ENCODE results near the gene MYH10.

Gene MYH10

DNA sequence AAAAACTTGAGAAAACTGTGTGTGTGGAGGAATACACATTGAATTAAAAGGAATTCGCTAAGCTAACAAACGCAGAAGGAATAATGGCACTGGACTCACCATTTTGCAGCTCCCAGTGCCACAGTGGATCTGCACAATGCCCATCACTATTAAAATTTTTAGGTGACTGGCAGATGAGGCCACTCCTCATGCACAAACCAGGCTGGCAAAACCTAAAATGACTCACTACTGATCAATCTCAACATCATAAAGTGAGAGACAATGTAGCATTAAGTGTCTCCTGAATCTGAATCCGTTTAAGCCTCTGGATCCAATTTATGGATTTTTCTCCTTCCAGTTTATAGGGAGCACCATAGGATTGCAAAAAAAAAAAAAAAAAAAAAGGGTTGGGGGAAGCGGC lies 20.6 kb downstream of the MYH10 start:
- no peak for DNase-seq (ENCODE audit: low read depth)

DNA sequence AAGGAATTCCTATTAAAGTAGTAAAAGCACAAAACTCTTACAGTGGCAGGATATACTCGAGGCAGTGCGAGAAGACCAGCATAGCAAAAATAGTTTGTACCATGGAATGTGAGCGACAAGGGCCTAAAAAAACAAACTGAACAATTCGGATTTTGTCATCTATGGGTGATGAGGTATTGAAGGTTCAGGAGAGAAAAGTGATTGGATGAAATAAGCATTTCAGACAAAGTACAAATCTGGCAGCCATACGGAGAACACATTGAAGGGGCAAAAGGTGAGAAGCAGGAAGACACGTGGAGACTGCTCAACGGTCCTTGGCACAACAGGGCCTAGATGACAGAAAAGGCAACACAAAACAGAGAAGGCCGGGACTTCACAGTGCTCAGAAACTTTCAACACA lies 22.5 kb downstream of the MYH10 start:
- no peak for DNase-seq (ENCODE audit: low read depth)

DNA sequence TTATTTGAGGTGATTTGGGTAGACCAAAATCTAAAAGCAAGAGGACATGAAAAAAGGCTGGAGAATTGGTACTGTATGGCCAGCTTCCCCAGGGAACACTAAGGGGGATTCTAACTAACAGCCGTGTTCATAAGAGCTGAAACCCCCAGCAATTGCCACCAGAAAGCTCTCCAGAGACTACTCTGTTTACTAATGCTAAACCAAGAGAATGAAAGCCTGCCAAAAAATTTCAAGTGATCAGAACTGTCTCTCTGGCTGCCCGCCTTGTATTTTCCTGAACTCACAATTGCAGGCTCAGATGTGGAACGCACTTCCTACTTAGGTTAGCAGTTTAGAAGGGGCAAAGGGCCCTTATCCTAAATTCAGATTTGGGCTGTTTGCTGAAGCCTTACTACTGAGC lies 24.1 kb downstream of the MYH10 start:
- DNase-seq (ENCODE audit: low read depth), result no peak

DNA sequence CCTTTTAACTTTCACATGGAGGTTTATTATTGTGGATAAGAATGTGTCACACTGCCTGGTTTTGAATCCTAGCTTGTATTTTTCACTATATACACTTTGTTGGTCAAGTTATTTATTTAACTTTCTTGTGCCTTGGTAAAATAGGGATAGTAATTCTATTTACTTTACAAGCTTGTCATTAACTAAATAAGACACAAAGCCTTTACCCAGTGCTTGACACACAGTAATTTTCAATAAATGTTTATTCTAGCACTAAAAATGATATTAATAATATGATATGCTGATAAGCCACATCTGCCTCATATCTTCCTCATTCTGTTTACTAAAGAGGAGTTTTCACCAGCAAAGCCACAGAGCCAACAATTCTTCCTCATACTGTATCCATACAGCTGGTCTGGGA lies 27.8 kb downstream of the MYH10 start:
- DNase-seq (ENCODE audit: low read depth), result no peak

DNA sequence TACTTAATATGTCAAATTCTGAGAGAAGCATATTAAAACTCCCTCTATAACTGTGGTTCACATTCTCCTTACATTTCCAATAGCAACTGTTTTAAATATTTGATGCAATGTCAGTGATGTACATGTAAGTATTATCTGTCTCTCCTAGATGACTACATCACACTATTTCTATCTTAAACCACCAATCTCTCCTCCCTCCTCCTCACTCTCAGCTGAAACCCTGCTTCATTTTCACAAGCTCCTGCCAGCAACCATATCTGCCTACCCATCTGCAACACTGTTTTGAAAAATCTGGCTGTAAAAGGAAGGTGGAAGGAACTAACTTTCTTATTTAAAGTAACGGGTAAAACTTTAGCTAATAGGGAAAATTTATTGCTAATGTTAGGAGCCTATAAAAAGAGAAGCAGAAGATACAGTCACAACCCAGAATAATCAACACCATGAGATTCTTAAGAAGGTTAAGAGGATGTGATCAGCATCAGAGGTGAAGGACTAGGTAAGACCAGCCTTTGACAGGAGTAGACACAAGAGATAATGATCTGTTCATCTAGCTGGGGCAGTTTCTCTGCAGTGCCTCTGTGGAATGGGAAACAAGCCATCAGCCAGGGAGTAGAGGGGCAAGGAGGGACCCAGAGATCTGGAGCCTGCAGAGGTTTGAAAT lies 31.0 kb downstream of the MYH10 start:
- no peak for DNase-seq (ENCODE audit: low read depth)

DNA sequence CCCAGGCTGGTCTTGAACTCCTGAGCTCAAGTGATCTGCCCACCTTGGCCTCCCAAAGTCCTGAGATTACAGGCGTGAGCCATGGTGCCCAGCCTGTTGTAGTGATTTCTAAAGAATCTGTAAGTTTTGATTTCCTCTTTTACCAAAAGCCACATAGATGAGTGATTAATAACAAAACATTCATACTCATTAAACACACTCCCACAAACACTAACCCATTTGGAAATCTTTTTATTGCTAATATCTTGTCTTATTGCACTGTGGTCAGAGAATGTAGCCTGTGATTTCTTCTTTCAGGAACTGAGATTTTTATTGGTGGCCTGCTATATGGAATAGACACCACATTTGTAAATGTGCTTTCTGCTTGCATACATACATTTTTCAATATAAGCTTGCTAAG lies 31.6 kb downstream of the MYH10 start:
- DNase-seq (ENCODE audit: low read depth), result no peak

DNA sequence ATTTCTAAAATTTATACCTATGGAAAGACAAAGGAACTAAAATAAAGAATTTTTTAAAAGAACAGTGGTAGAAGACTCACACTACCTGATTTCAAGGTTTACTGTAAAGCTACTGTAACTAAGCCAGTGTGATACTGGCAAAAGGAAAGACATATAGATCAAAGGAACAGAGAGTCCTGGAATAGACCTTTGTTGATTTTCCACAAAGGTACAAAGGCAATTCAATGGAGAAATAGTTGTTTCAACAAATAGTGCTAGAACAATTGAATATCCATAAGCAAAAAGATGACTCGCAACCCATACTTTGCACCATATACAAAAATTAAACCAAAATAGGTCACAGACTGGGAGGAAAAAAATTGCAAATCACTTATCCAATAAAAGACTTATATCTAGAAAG lies 36.7 kb downstream of the MYH10 start:
- DNase-seq (ENCODE audit: low read depth), result no peak

DNA sequence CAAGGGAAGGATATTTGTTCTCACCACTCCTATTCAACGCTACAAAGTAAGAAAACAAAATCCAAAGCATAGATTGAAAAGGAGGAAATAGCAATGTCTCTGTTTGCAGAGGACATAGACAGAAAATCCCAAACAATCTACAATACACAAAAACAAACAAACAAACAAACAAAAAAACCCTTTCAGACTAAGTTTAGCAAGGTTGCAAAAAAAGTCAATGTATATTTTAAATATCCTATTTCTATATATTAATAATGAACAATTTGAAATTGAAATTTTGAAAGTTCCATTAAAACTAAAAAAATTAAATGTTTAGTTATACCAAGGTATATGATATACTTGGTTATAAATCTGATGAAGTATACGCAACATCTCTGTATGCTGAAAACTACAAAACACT lies 37.2 kb downstream of the MYH10 start:
- no peak for DNase-seq (ENCODE audit: low read depth)

DNA sequence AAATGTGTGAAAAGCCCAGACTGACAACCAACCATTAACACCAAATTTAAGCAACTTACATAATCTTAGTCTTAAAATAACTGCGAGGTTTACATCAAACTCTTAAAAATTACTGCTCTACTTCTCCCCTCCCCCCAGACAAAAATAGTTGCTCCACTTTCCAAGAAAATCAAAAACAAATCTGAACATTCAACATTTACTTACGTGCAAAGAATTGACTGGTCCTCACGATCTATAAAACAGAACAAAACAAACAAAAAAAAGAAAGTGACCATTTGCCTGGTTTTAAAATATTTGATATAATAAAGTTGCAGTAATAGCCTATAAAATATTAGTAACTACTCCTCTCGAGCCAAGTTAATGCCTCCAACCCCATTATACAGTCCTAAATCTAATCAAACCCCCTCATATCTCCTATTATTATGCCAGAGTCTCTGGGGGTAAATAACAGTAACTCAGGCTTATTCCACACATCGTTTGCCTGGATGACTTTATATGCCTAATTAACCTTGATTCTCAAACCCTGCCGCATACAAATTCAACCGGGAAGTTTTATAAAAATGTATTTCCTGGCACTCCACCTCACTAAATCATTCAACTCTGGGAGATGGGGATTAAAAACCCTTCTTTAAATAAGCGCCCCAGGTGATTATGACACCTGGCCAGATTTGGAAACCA lies 41.5 kb downstream of the MYH10 start:
- no peak for DNase-seq (ENCODE audit: low read depth)

DNA sequence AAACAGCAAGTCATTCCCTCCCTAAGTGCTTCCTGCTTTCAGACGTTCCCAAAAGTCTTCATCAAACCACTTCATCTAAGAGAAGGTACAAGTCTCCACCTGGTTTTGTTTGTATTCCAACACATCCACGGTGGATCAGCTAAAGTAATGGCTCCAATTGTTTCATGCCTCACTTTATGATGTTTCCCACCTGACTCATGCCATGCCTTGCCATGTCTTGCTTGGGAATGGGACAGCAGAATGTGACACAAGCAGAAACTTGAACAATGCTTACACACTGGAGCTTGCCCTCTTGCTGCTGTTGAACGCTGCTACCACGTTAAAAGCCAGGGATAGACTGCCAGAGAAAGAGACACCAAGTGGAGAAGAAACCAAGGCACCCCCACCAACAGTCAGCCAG lies 43.8 kb downstream of the MYH10 start:
- no peak for DNase-seq (ENCODE audit: low read depth)

DNA sequence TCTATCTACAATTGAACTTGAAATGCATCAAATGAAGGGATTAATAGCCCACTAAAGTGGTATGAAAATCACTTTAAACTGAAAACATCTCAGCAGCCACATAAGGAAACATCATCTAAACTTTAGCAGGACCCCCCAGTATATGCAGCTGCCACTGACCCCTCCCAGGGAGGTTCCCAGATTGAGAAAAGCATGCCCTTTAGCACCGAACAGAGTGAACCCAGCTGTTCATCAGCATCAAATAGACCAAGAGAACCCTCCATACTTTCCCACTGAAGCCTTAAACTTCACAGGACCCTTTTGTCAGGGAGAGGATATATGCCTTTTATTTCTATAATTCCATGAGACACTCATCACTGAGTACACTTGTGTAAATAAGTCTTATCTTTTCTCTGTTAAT lies 44.6 kb downstream of the MYH10 start:
- DNase-seq (ENCODE audit: low read depth), result no peak

DNA sequence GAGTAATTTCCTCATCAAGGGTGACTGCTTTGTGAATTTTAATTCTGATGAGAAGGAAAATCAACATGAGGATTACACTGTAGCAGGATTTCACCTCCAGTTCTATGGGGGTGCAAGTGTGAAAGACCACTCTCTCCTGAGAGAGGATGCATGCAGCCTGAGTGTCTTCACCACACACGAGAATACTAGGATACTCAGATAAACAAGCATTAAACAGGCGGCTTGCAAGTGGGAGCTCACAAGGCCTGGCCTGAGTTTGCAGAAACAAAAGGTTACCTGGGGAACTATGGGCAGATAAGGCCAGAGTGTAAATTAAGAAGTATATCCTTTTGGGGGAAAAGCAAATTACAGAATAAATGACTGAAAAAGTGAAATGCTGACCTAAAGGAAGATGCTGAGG lies 46.6 kb downstream of the MYH10 start:
- no peak for DNase-seq (ENCODE audit: low read depth)

DNA sequence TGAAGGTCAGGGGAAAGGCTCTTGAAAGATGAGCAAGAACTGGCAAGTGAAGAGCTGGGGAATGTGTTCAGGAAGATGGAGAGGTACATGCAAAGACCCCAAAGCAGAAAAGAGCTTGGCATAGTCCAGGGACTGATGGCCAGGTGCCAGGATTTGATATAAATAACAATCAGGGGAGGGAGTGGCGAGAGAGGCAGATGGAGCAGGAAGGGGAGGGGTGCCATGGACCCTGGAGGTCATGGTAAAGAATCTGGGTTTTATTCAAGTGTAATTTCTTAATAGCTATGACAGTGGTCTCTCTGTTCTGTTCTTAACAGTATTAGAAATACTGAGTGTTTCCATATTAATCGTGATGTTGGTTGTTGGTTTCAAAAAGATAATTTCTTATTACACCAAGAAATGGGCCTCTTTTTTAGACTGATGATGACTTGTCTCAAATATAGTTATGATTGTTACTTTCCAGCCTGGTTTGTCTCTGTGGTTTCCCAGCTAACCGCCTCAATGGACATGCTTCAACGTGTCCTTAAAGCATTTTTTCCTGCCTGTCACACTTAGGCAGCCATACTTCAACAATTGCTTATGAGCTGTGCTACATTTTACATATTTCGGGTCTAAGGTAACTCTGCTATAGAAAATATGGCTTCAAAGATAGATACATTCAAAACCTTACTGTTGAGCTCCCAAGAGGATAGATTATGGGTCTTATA lies 49.4 kb downstream of the MYH10 start:
- no peak for DNase-seq (ENCODE audit: low read depth)

DNA sequence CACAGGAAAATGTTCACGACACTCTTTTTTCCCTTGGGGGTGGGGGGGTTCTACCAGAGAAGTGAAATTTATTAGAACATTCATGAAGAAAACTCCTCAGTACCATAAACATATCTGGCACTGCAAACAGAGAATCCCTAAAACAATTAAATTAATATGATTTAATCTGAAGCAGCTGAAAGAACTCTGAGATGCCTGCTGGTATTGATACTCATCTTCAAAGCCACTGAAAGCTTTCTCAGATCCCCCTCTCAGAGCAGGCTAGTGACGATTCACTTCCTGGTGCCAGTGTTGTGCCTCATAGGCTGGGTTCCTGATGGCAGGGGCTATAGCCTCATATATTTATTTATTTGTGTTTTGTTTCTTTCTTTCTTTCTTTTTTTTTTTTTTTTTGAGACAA lies 52.7 kb downstream of the MYH10 start:
- DNase-seq (ENCODE audit: low read depth), result no peak

DNA sequence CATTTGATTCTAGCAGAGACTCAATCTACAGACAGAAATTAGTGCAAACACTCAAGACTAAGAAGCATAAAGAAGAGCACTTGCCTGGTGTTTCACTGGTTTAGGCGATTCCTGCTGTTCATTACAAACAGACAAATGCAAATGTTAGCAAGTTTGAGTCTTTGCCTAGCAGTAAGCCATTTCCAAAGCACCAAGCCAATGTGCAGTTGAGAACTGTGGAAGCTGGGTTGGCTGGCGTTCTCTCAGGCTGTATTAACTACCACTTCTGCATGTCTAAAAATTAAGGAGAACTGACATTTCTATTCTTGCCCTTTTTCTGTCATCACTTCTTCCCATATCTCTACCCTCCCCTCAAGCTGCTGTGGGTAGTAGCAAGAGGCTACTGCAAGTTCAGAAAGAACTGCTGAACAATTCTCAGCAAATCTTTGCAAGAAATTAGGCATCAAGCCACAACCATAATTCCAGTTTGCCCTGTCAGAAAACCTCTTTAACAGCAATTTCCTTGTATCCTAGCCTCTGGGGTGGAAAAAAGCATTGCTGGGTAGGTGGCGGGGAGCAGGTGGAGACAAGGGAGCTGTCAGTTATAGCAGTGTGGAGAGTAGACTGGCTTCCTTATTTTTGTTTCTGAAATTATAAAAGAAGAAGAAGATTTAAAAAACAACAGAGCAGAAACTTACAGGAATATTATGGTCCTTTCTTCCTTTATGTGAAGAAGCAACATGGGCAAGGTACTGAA lies 53.8 kb downstream of the MYH10 start:
- no peak for DNase-seq (ENCODE audit: low read depth)

DNA sequence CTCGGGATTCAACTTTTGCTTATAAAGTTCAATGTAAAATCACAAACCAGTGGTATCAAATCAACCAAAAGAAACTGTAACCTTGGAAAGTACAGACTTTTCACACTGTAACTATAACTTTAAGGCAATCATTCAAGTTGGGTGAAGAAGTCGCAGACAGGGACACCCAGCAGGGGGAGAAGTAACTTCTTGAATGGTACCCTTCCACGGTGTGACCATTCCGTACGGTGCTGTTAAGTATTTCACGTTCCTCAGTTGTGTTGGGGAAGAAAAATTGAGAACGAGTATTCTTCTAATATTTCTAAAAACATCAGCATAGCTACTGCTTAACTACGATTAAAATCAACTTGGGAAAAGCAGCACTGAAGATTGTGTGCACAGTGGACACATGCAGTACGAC lies 55.8 kb downstream of the MYH10 start:
- no peak for DNase-seq (ENCODE audit: low read depth)

DNA sequence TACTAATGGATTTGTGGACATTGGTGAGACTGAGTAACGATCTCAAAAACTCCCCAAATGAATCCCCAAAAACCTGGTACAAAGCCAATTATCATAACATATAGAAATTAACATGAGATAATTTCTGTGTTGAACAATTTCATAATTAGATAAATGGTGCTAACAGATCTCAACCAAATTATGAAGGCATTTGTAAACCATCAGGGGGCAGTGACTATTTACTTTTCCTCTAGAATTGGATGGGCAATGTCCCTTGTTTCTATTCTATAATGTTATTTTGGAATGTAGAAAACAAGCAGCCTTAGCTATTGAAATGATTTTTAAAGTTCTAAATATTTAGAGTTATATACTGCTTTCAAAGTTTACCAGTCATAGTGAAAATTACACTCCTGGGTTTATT lies 57.8 kb downstream of the MYH10 start:
- DNase-seq (ENCODE audit: low read depth), result no peak

DNA sequence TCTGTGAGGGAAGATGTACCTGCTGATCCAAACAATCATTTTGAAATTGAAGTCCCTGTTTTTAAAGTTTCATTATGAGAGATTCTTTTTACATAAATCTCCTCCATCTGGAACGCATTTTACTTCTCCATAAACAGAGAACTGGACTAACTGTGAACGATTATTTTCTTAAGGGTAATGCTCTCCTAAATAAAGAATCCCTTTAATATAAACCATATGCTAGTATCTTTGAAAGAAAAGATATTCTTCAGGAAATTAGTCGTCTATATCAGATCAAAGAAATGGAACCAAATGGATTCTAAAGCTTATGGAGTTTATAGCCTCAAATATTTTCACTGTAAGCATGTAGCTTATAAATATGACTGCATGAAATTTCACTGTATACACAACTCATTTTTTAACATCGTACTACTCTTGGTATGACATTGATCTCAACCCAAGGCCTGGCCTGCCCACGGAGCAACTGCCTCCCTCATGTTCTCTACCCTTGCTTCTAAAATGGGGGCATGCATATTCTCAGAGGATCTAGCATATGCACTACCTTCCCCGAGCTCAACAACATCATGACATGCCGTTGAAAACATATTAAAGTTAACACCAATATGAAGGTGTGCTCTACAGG lies 66.4 kb downstream of the MYH10 start:
- DNase-seq (ENCODE audit: low read depth), result peak; percentile 20

DNA sequence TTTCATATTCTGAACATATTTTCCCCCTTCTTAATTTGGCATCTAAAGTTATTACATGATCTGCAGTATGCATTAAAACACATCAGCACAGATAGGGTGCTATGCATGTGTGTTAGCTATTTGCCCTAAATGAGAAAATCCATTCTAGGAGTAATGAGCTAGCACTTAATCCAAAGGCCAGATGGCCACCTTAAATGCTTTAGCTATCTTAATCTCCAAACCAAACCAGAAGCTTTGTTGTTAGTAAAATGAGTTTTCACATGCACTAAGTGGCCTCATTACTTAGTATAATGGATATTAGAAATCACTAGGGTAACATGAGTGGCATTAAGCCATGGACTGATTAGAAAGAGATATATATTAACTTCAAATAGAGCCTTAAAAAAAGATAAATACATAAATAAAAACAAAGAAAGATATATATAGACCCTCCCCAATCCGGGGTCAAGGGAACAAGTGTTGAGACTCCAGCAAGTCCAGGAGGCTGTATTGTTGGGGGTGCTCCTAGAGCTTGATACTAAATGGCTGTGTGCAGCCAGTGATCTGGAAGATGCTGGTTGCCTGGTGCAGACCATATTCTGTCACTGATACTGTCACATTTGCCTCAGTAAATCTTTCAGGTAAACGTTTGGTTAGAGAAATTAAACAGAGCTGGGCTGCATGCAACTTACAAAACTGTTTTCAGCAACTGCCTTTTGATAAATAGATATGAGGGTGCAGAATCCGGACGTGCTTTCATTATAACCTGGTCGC lies 67.3 kb downstream of the MYH10 start:
- no peak for DNase-seq (ENCODE audit: low read depth)

DNA sequence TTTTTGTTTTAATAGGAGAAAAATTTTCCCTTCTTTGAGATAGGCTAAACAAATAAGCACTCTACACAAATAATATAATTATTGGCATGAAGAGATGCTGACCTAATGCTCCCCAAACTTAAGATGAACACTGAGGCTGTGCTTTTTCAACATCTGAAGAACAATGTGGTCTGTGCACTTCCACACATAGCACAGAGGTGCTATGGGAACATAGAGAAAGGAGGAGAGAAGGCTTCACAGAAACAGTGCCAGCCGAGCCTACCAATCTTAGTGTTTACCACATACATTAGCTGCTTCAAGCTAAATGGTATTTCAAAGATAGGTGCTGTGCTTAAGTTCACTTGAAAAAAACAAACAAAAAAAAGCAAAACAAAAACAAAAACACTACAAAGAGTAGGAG lies 72.4 kb downstream of the MYH10 start:
- no peak for DNase-seq (ENCODE audit: low read depth)

DNA sequence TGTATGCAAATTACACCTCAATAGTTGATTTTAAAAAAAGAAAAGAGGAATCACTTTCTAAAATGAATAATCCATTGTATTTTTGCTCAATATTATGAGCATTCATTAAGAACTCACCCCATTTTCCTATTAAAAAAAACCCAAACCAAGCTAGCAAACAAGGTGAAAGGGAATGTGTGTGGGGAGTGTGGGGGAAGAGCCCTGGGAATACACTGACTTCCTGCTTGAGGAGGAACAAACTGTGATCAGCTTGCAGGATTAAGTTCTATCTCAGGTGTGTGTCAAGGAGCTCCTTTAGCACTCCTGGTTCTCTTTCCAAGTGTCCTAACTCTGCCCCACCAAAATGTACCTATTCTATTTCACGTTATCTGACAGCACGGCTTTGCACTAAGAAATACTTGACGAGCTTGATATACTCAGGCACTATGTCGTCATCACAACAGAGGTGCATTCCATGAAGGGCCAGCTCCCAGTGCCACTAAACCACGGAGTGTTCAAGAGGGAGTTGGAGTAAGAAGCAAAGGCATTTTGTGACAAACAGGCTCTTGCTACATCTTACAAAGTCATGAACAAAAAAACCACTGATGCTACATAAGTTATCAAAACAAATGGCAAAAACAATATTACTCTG lies 73.2 kb downstream of the MYH10 start:
- DNase-seq (ENCODE audit: low read depth), result no peak

Measured in stromal cell of bone marrow (primary cell).